ENCODE results near the gene DHRS7.
A peak's percentile ranks its signal among the peaks of the same experiment; 100 is the strongest.

Gene DHRS7, protein sequence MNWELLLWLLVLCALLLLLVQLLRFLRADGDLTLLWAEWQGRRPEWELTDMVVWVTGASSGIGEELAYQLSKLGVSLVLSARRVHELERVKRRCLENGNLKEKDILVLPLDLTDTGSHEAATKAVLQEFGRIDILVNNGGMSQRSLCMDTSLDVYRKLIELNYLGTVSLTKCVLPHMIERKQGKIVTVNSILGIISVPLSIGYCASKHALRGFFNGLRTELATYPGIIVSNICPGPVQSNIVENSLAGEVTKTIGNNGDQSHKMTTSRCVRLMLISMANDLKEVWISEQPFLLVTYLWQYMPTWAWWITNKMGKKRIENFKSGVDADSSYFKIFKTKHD

DNA sequence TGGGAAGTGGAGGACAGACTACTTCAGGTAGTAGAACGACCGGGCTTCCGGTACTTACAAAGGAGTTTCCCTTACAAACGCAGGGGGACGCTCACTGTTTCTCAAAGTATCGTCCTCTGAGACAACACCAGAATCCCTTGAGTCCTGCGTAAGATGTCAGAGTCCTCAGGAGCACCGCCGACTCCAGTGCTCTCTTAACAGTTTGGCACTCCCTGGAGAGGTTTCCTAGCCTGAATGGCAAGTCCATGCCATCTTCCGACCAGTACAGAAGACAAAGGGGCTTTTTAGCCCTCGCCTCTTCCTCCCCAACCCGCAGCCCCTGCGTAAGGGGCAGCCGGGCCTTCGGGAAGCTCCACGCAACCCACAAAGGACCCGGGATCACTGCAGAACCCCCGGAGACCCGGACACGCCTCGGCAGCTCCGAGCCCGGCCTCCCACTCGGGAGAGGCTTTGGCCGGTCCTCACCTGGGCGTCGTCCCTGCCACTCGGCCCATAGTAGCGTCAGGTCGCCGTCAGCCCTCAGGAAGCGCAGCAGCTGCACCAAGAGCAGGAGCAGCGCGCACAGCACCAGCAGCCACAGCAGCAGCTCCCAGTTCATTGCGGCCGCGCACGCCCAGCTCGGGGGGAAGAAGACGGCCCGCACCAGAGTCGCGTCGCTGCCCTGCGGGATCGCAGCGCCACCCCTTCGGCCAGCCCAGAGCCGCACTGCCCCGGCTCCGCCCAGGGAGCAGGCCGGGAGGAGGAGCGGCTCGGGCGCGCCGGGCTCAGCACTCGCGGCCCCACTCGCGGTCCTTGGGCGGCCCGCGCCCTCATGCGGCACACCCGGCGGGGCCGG is at the start of gene DHRS7:
DHRS7 (minus strand) TSS at position 687 of the 835 bp plus-strand sequence; CDS start at position 598, 89 bp downstream.
- DNase-seq (ENCODE audit: low read depth) = peak; percentile 38

DNA sequence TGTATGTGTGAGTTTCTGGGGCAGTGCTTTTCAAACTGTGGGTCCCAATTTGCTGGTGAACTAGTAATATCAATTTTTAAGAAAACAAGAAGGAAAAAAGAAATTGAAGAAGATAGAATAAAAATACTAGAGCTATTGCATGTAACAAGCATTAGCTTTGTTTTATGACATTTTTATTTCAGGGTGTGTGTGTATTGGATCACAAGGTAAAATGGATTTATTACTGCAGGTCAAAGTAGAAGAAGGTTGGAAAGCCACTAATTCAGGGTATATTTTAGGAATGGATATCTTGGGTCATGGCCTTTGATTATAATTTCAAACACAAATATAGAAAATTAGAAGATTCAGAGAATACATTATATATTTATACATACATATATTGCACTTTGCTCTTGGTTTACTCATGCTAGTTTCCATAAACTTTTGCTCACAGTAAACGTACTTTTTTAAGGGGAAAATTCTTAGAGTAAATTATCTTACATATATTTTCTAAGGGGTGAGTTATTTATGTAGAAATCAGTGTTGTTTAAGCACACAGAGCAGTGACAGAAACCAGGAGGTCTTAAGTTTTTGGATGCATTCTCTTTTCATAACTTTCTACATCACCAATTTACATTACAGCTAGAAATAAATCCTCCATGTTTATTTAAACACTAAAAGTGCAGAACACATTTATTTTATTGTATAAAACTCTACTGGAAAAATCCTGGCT is 49.4 kb upstream of the DHRS7 start:
- DNase-seq (ENCODE audit: low read depth) = no peak

DNA sequence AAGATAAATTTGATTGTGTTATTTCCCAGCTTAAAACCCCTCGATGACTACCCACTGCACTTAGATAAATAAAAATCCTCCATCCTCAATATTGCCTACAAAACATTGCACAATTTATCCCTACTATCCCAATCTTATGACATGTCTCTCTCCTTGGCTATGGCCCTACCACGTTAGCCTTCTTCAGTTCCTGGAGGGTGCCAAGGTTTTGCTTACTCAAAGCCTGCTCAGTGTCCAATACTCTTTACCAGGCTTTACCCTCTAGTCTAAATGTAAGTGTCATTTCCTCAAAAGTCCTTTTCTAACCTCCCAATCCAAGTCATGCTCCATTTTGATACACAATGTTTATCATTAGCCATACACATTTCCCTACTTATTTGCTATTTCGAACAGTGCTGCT is 48.8 kb upstream of the DHRS7 start:
- no peak for DNase-seq (ENCODE audit: low read depth)

DNA sequence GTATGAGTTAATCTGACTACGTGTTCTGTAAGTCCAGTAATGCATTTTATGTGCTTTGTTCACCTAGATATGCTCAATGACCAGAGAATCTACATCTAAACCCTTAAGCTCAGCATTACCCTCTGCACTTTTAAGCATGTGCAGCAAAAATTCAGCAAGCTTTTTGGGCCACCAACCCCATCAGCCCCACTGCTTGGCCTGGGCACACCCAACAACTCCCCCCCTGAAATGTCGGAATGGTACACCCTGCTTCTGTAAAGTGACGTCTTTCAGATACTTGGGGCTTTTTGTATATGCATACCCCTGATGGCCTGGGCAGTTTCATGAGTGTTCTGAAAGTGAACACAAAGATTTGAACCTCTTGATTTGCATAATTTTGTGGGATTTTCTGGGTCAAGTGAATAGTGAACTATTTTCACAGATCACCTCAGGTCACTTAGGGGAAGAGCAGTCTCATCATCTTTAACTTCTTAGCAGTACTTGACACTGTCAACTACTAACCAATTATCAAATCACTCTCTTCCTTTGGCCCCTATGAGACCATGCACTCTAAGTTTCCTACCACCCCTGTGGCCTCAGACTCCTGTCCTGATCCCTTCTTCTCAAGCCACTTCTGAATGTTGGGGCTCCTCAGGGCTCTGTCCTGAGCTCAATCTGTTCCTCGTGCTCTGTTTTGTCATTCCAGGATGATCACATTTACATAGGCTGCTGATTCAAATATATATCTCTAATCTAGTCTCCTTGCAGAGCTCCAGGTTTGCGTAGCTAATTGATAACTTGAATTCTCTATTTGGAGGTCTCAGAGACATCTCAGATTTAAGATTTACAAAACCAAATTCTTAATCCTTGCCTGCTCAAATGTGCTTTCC is 47.5 kb upstream of the DHRS7 start:
- no peak for DNase-seq (ENCODE audit: low read depth)

DNA sequence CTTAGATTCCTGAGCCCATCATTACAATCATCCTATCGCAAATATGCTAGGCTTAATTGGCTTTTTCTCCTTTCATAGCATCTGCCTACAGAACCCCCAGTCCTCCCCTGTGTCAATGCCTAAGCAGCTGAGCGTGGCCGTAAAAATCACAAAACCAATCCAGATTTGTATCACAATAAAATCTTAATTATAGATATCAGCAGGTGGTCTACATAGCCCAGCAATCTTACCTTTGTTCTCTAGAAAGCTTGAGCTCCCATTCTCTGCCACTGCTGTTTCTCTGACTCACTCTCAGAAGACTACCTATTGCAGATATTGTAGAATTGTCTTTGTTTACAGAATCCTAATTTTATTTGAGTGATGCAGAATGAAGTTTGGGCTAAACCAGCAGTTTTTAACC is 46.0 kb upstream of the DHRS7 start:
- DNase-seq (ENCODE audit: low read depth) = no peak

DNA sequence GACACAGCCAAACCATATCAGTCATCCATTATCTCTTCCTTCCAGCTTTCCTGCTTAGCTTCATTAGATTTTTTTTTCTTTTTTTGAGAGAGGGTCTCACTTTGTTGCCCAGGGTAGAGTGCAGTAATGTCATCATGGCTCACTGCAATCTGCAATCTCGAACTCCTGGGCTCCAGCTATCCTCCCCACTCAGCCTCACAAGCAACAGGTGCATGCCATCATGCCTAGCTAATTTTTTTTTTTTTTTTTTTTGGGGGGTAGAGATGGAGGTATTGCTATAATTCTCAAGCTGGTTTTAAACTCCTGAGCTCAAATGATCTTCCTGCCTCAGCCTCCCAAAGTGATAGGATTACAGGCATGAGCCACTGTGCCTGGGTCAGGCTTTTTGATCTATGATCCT is 45.5 kb upstream of the DHRS7 start:
- DNase-seq (ENCODE audit: low read depth) = no peak

DNA sequence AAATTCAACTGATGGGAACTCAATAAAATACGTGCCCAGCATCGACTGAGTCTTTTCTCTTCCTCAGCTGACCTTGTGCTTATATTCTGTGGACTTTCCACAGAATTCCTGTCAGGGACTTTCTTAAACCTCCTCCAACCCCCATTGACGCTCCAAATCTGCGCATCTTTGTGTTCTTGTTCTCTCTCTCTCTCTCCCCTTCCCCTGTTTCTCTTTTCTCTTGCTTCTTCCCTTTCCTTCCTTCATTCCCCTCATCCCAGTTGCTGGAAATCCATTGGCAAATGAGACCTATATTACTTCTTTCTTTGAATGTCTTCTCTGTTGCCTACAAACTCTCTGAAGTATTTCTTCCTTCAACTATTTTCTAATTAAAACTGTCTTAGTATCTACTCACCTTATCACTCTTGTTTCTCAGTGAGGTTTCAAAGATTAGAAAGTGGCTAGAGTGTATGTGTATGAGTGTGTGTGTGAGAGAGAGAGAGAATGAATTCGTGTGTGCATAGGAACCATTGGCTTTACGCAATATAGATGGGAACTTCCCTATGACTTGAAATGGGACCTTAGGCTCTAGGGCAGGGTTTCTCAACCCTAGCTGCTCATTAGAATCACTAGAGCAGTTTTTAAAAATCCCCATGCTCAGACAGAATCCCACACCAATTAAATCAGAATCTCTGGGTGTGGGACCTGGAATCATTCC is 41.8 kb upstream of the DHRS7 start:
- no peak for DNase-seq (ENCODE audit: low read depth)

DNA sequence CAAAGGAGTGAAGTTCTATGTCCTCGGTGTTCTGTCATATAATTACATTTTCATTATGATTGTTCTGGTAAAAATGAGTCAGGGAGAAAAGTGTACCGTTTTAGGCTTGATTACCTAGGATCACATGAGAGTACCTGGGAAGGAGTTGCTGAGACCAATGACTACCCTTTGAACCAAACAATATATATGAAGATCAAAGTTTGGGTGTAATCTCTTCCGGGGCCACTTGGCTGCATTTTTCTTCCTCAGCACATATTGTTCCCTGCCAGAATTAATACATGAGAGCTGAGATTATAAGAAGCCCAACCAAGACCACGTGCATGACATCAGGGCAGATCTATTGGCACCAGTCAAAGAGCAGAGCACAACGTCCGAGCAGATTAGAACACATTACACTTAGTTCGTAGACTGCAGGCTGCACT is 41.1 kb upstream of the DHRS7 start:
- DNase-seq (ENCODE audit: low read depth) = no peak

DNA sequence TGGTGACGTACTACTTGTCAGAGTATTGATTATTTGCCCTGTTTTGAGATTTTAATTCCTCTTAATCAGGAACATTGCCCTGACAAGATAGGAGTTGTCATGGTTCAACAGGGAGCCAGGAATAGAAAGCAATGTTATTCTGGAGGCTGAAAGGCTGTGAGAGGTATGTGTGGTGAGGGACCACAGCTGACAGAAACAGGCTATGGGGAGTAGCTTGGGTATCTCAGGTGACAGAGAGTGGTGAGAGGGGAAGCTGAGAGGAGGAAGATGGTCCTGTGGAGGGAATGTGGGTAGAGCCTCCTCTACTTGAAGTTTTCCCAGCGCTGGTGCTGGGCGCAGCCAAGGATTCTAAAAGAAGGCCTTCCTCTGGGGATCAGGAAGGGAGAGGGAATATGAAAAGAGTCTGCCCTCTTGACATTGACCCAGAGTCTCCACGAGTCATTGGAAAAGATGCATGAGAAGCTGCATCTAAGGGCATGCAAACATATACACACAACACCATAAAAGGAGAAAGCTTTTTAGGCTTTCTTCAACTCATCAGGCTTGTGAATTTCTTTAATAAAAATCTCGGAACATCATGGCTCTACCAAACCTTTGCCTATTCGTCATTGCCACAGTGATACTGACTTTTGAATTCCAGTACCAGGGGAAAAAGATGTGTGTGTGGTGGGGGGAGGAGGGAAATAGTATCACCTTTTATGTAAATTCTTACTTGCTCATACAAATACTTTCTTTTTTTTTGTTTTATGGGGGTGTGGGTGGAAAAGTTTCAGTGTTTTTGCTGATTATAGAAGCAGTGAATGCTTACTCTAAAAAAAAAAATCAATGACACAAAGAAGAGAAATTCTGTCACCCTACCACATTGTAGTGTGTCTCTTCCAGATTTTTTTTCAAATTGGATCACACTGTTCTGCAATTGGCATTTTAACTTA is 39.9 kb upstream of the DHRS7 start:
- no peak for DNase-seq (ENCODE audit: low read depth)

DNA sequence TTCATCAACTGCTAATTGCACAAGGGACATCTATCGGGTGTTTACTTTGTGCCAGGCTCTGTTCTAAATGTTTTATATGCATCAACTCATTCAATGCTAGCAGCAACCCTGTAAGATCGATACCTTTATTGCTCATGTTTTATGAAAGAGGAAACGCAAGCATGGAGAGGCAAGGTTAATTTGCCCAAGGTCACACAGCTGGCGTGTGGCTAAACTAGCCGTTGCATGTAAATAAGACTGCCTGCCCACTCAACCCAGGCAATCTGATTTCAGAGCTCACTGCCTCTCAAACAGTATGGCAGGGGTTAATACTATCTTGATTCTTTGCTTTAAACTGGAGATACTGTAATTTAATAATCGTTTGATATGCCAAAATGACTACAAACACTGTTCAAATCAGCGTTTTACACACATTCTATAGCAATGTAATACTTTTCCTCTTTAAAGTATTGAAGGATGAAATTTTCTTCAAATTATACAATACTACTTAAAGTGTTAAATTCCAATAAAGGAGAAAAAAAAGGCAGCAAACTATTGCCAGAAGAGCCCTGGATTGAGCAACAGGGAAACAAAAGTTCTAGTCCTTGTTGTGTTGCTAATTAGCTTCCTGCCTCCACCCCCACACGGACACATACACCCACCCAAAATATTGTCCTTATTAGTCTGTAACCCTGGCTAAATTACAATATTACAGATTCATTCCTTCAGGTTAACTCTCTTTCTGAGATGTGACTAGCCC is 39.1 kb upstream of the DHRS7 start:
- DNase-seq (ENCODE audit: low read depth) = no peak

DNA sequence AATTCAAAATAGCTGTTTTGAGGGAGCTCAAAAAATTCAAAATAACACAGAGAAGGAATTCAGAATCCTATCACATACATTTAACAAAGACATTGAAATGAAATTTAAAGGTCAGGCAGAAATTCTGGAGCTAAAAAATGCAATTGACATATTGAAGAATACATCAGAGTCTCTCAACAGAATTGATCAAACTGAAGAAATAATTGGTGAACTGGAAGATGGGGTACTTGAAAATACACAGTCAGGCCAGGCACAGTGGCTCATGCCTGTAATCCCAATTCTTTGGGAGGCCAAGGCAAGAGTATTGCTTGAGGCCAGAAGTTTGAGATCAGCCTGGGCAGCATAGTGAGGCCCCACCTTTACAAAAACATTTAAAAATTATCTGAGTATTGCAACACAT is 34.1 kb upstream of the DHRS7 start:
- no peak for DNase-seq (ENCODE audit: low read depth)

DNA sequence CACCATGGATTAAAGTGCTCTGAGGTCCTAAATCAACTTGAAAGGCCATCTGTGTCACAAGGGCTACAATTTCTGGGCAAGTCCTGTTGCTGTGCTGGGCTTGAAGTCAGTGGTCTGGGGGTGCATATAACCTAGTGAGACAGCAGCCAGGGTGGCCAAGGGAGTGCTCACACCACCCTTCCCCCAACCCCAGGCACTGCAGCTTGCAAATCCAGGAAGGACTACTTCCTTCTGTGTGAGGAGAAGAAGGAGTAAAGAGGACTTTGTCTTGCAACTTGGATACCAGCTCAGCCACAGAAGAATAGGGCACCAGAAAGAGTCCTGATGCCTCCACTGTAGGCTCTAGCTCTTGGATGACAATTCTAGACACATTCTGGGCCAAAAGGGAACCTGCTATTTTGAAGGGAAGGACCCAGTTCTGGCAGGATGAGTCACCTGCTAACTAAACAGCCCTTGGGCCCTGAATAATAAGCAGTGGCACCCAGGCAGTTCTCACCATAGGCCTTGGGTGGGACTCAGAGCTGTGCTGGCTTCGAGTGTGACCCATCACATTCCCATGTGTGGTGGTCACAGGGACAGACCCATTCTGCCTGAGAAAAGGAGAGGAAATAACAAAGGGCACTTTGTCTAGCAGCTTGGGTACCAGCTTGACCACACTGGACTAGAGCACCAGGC is 32.6 kb upstream of the DHRS7 start:
- no peak for DNase-seq (ENCODE audit: low read depth)

DNA sequence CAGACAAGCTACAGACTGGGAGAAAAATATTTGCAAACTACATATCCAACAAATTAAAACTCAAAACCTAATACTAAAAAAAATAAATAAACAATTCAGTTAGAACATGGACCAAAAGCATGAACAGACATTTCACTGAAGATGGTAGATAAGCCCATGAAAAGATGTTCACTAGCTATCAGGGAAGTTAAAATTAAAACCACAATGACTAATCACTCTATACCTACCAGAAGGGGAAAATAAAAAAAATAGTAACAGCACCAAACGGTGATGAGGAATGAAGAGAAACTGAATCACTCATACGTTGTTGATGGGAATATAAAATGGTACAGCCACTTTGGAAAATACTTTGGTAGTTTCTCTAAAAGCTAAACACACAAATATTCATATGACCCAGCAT is 31.1 kb upstream of the DHRS7 start:
- DNase-seq (ENCODE audit: low read depth) = no peak

DNA sequence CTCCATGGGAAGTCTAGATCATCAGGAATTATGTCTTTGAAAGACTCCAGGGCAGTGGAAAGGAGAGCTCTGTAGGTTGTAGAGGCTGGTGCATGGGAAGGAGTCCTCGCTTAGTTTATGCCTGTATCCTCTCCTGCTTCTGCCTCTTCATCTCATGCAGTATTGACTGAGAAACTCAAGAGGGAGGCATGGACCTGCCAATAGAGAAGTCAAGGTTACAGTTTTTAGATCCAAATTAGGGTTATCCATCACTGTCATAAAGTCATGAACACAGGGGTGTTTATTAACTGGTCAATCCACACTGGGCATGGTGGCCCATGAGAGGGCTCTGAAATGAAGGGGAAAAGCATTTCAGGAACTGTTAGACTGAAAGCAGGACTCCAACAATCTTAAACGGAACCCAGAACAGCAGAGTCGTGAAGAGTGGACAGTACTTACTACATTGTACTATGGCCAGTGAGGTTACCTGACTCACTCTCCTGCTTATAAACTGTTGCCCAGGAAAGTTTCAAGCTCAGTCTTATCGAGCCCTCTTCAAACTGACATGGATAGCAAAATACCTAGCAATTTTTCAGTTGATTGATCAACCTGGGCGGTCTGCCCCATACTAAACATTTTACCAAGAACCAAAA is 30.1 kb upstream of the DHRS7 start:
- no peak for DNase-seq (ENCODE audit: low read depth)

DNA sequence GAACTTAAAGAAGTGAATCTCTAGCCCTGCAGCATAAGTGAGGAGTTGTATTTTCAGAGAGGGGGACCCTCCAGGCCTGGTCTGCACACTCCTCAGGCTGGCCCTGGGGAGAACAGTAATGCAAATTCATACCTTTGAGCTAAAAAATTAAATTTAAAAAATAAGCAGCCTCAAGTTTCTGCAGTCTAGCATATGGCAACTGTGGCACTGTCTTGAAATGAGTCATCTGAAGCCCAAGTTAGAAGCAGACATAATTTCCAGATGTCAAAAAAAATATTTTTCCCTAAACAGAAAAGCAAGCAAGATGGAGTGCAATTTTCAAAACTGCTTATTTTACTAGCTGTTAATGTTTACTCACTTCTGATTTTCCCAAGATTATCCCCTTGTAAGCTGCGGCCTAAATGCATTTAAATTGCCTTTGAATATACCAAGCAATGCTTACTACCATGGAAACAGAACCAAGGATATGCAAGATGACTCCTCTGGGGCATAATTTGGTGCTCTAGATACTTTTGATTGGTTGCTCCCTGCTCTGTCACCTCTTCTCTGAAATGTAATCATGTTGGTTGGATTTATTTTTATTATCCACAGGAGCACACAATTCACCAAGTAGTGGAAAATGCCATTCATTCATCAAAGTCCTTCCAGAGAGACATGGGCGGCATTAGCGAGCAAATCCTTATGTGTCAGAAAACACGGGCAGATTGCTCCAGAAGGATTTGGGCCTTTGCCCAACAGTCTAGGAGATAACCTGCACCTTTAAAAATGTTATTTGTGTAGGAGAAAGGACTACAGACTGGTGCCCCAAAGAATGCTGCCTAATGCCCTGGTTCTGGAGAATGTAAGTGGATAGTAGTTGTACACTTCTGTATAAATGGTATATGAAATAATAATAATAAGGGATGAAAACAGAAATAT is 25.0 kb upstream of the DHRS7 start:
- no peak for DNase-seq (ENCODE audit: low read depth)

DNA sequence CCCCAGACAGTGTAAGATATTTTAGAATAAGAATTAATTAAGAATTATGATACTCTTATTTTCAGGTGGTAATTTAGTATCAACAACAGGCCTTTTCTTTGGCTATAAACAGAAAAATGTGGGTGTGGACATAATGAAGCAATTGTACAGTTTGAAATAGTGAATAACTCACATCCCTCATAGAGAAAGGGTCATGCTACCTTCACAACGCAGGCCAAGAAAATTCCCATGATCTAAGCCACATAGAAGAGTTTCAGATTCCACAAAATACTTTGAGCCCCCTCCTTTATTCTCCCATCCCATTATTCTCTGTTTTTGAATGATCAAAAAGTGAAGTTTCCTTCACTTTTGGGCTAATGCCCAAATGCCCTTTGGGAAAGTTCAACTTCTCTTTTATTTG is 23.5 kb upstream of the DHRS7 start:
- DNase-seq (ENCODE audit: low read depth) = no peak

DNA sequence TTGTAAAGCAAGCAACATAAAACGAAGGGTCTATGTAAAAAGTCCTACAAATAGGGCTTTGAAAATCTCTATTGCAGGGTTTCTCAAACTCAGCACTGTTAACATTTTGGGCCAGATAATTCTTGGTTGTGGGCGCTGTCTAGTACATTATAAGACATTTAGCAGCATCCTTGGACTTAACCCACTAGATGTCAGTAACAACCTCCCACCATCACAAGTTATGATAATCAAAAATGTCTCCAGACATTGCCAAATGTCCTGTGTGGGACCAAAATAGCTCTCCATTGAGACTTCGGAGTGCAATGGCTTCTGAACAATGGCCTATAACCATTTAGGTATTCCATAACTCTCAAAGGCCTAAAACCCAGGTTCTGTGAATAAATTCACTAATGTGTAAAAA is 22.9 kb upstream of the DHRS7 start:
- DNase-seq (ENCODE audit: low read depth) = no peak
